Gastrocnemius medialis (tissue), 4 donors: ENCODE measurements around the gene CACNA1A. TPM values are rescaled to one million over a fixed set of nuclear protein-coding genes. Genes with fewer than 3 reads are reported as not detected.

Experiments used
- ATAC-seq, 2 donors: fragments of 150-250 bp; one replicate each; pipeline ENCODE4 v1.9.1; 2016
- DNase-seq, 2 donors: peaks; one replicate each; pipeline ENCODE4 v3.0.0-alpha.2; 2019
- H3K27ac ChIP-seq, 4 donors: fragments of 200-600 bp; sonication (generic); 1 replicate in 1 of 4; 2 replicates in 3 of 4; pipeline ENCODE4 v1.5.1; 2016 to 2018; ENCODE audit warnings: mild to moderate bottlenecking in 2 of 4, moderate library complexity in 1 of 4
- H3K27me3 ChIP-seq, 3 donors: fragments of 200-600 bp; sonication (generic) in 2 of 3; 1 replicate in 1 of 3; 2 replicates in 2 of 3; pipeline versions ENCODE4 v1.5.1 to v1.6.0; 2016 to 2019; ENCODE audit warnings: mild to moderate bottlenecking in 1 of 3, moderate library complexity in 1 of 3
- H3K36me3 ChIP-seq, 2 donors: fragments of 200-600 bp; sonication (generic) in 1 of 2; one replicate each; pipeline ENCODE4 v1.5.1; 2017 to 2018
- H3K4me1 ChIP-seq, 2 donors: fragments of 200-600 bp; sonication (generic) in 1 of 2; one replicate each; pipeline ENCODE4 v1.5.1; 2016 to 2017; ENCODE audit warnings: mild to moderate bottlenecking in 2 of 2
- H3K4me3 ChIP-seq, 4 donors: fragments of 200-600 bp; sonication (generic) in 3 of 4; 1 replicate in 1 of 4; 2 replicates in 3 of 4; pipeline ENCODE4 v1.5.1; 2016 to 2019; ENCODE audit warnings: mild to moderate bottlenecking in 2 of 4
- H3K9me3 ChIP-seq, 3 donors: fragments of 200-600 bp; sonication (generic) in 2 of 3; 1 replicate in 1 of 3; 2 replicates in 2 of 3; pipeline ENCODE4 v1.5.1; 2016 to 2019
- CTCF ChIP-seq, 5 experiments: fragments of 450-650 bp in 3 of 5; fragments of 200-600 bp in 2 of 5; sonication (generic) in 2 of 5; IDR thresholded peaks in 4 of 5; conservative IDR thresholded peaks in 1 of 5; 1 replicate in 4 of 5; 2 replicates in 1 of 5; pipeline ENCODE4 v1.5.1; 2016 to 2019; ENCODE audit warnings: antibody characterized with exemption in 5 of 5, mild to moderate bottlenecking in 3 of 5, moderate library complexity in 3 of 5
- POLR2A ChIP-seq, 2 donors: fragments of 450-650 bp; IDR thresholded peaks; one replicate each; pipeline ENCODE4 v1.6.1; 2017; ENCODE audit warnings: antibody characterized with exemption in 2 of 2, mild to moderate bottlenecking in 2 of 2, moderate library complexity in 2 of 2
- in situ Hi-C, 4 donors: fragments of 200-750 bp; cut with MboI; loops; one replicate each; pipeline versions ENCODE4 v1.15.0 to v1.8.0; 2017; ENCODE audit warnings: low sequenced_read_pairs in 4 of 4
- intact Hi-C: fragments of 100-400 bp; cut with DNase I; formaldehyde crosslinking; loops from one replicate; pipeline ENCODE4 v1.15.1; 2023; ENCODE audit warnings: low total_unique reads
- total RNA-seq, 4 donors: library from RNA; depleted of rRNA; stranded (reverse); fragments of >200 nt; gene quantifications; one replicate each; pipeline versions ENCODE4 v1.1.0 to v1.2.3, GENCODE V29; 2016

The CACNA1A gene
- total RNA-seq, 4 donors from 2014 or later: 0.15 to 0.51 (median 0.33) TPM; not detected in 1

- Histone ChIP-seq H3K36me3 (no peaks in the 10 kb centered on the region), H3K4me3 (no peak overlapping the region), H3K27me3 (no peaks in the 10 kb centered on the region), H3K27ac (no peak overlapping the region), H3K4me1 (no peaks in the 10 kb centered on the region), H3K9me3 (peaks cover 0 to 1% (median 0%) of the 10 kb centered on the region in 3 donors)
- in situ Hi-C loops: no loop called here
- TF ChIP-seq CTCF (IDR thresholded peaks at IDR 0.05 in 4 of 5, conservative IDR thresholded peaks at IDR 0.05 in 1 of 5) (no peak), POLR2A (IDR thresholded peaks at IDR 0.05) (no peak)
- DNase-seq (no peak), ATAC-seq (no peak)
- intact Hi-C loops: no loop called here
Observed at GRCh38 chr19:13347367-13347766, 158.9 kb downstream of the CACNA1A start.

- Histone ChIP-seq H3K9me3 (peaks cover 0 to 5% (median 0%) of the 10 kb centered on the region in 3 donors), H3K27me3 (no peaks in the 10 kb centered on the region), H3K4me1 (no peaks in the 10 kb centered on the region), H3K4me3 (no peak overlapping the region), H3K36me3 (no peaks in the 10 kb centered on the region), H3K27ac (no peak overlapping the region)
- ATAC-seq: no peak
- in situ Hi-C loops: no loop called here
- DNase-seq: no peak
- TF ChIP-seq POLR2A (IDR thresholded peaks at IDR 0.05): no peak
- TF ChIP-seq CTCF (IDR thresholded peaks at IDR 0.05 in 4 of 5, conservative IDR thresholded peaks at IDR 0.05 in 1 of 5): no peak
- intact Hi-C loops: no loop called here
Observed at GRCh38 chr19:13343514-13343913, 162.8 kb downstream of the CACNA1A start.

GRCh38 chr19:13342672-13343071 is 163.6 kb downstream of the CACNA1A start:
- in situ Hi-C loops (no loop called here), intact Hi-C loops (no loop called here)
- Histone ChIP-seq H3K36me3 (no peaks in the 10 kb centered on the region), H3K9me3 (peaks cover 0 to 5% (median 0%) of the 10 kb centered on the region in 3 donors), H3K27me3 (no peaks in the 10 kb centered on the region), H3K4me1 (no peaks in the 10 kb centered on the region), H3K4me3 (no peak overlapping the region), H3K27ac (no peak overlapping the region)
- no peak for ATAC-seq
- TF ChIP-seq POLR2A (IDR thresholded peaks at IDR 0.05): no peak
- TF ChIP-seq CTCF (IDR thresholded peaks at IDR 0.05 in 4 of 5, conservative IDR thresholded peaks at IDR 0.05 in 1 of 5): no peak
- no peak for DNase-seq

- no peaks in the 10 kb centered on the region for H3K4me1 ChIP-seq
- no peak overlapping the region for H3K4me3 ChIP-seq
- peaks cover 0 to 5% (median 0%) of the 10 kb centered on the region in 3 donors for H3K9me3 ChIP-seq
- H3K27me3 ChIP-seq: no peaks in the 10 kb centered on the region
- ATAC-seq (no peak), DNase-seq (no peak)
- no peak overlapping the region for H3K27ac ChIP-seq
- TF ChIP-seq POLR2A (IDR thresholded peaks at IDR 0.05) (no peak), CTCF (IDR thresholded peaks at IDR 0.05 in 4 of 5, conservative IDR thresholded peaks at IDR 0.05 in 1 of 5) (no peak)
- intact Hi-C loops: no loop called here
- in situ Hi-C loops: no loop called here
- H3K36me3 ChIP-seq: no peaks in the 10 kb centered on the region
Observed at GRCh38 chr19:13339869-13340268, 166.4 kb downstream of the CACNA1A start.

GRCh38 chr19:13337181-13337580 is 169.1 kb downstream of the CACNA1A start:
- TF ChIP-seq POLR2A (IDR thresholded peaks at IDR 0.05) (no peak), CTCF (IDR thresholded peaks at IDR 0.05 in 4 of 5, conservative IDR thresholded peaks at IDR 0.05 in 1 of 5) (no peak)
- in situ Hi-C loops (no loop called here), intact Hi-C loops (no loop called here)
- H3K27me3 ChIP-seq: no peaks in the 10 kb centered on the region
- no peaks in the 10 kb centered on the region for H3K36me3 ChIP-seq
- H3K4me1 ChIP-seq: no peaks in the 10 kb centered on the region
- DNase-seq (no peak), ATAC-seq (no peak)
- no peak overlapping the region for H3K27ac ChIP-seq
- H3K4me3 ChIP-seq: no peak overlapping the region
- H3K9me3 ChIP-seq: peaks cover 0 to 2% (median 0%) of the 10 kb centered on the region in 3 donors
